Ectodermal cell (in vitro differentiated cells): Measurements from ENCODE around the gene FBXW2.

Source experiments
- H3K27ac ChIP-seq: 2 replicates; pipeline ENCODE4 v1.7.0; 2013; ENCODE audit warnings: mild to moderate bottlenecking, low read depth, low read length; ENCODE audit not compliant: insufficient read depth, poor library complexity, severe bottlenecking
- H3K27me3 ChIP-seq: 2 replicates; pipeline ENCODE4 v1.7.0; 2013; ENCODE audit warnings: mild to moderate bottlenecking, low read length; ENCODE audit not compliant: insufficient read depth, control insufficient read depth, poor library complexity, severe bottlenecking
- H3K36me3 ChIP-seq: one replicate; pipeline ENCODE4 v1.7.0; 2013; ENCODE audit warnings: low read length; ENCODE audit not compliant: control insufficient read depth, insufficient read depth
- H3K4me1 ChIP-seq: one replicate; pipeline ENCODE4 v1.7.0; 2013; ENCODE audit warnings: low read length; ENCODE audit not compliant: control insufficient read depth, insufficient read depth
- H3K4me3 ChIP-seq: 2 replicates; pipeline ENCODE4 v1.7.0; 2013; ENCODE audit warnings: low read depth, low read length, control low read depth; ENCODE audit not compliant: insufficient read depth
- H3K9me3 ChIP-seq: 2 replicates; pipeline ENCODE4 v1.7.0; 2013; ENCODE audit warnings: mild to moderate bottlenecking, low read length, moderate library complexity; ENCODE audit not compliant: control insufficient read depth
- WGBS, 2 experiments: methylation state at CpG; one replicate each; pipeline ENCODE4 v1.1.7; 2013; ENCODE audit warnings: missing lambda C conversion rate in 2 of 2; 5-methylcytosine and 5-hydroxymethylcytosine counted together

The FBXW2 gene

GRCh38 chr9:120780367-120780766, 12.8 kb downstream of the FBXW2 start:
- H3K4me1 ChIP-seq: no peaks in the 10 kb centered on the region
- H3K27ac ChIP-seq: no peak overlapping the region
- no peak overlapping the region for H3K4me3 ChIP-seq
- H3K36me3 ChIP-seq: peaks cover 23% of the 10 kb centered on the region
- no peaks in the 10 kb centered on the region for H3K27me3 ChIP-seq
- H3K9me3 ChIP-seq: no peaks in the 10 kb centered on the region
- WGBS, 2 experiments: 98 to 100% methylated on average over 3 of the region's 3 CpGs

GRCh38 chr9:120779227-120779626, 14.0 kb downstream of the FBXW2 start:
- H3K27ac ChIP-seq: no peak overlapping the region
- H3K36me3 ChIP-seq: peaks cover 30% of the 10 kb centered on the region
- no peaks in the 10 kb centered on the region for H3K9me3 ChIP-seq
- no peak overlapping the region for H3K4me3 ChIP-seq
- H3K4me1 ChIP-seq: no peaks in the 10 kb centered on the region
- H3K27me3 ChIP-seq: no peaks in the 10 kb centered on the region

DNA sequence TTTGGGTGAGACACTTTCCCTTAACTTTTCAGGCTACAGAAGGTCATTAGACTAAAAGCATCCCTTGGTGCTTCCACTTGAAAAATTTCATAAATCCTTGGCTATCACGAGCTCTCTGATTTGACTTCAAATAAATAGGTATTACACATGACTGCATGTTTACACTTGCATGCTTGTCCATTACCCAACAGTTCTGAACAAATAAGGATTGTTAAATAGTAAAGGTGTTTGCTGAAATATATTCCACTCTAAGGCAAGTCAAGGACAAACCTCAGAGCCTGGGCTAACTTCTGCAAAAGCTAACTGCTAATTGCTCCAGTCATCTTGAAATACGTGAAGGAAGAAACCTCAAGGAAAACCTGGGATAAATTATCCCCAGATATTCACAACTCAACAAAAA, 14.5 kb downstream of the FBXW2 start:
- 93 to 96% methylated on average over 2 of the region's 2 CpGs for WGBS, 2 experiments
- no peaks in the 10 kb centered on the region for H3K27me3 ChIP-seq
- H3K4me3 ChIP-seq: no peak overlapping the region
- no peaks in the 10 kb centered on the region for H3K9me3 ChIP-seq
- H3K36me3 ChIP-seq: peaks cover 30% of the 10 kb centered on the region
- no peak overlapping the region for H3K27ac ChIP-seq
- no peaks in the 10 kb centered on the region for H3K4me1 ChIP-seq

DNA sequence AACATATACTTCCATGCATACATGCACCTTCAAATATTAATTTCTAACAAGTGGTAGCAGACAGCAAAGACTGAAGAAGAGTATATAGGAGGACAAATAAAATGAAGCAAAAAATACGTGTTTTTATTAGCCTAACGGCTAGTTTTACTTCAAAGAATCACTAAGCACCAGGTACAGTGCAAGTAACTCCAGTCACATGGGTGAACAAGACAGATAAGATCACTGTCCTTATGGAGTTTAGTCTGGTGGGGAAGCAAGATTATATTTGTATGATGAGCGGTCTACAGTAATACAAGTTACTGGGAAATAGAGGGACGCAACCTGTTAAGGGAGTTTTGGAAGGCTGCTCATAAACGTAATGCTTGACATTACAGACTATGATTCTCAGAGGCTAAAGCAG, 16.0 kb downstream of the FBXW2 start:
- Histone ChIP-seq H3K9me3 (no peaks in the 10 kb centered on the region), H3K27ac (no peak overlapping the region), H3K27me3 (no peaks in the 10 kb centered on the region), H3K36me3 (peaks cover 30% of the 10 kb centered on the region), H3K4me1 (no peaks in the 10 kb centered on the region), H3K4me3 (no peak overlapping the region)
- 93 to 96% methylated on average over 5 of the region's 5 CpGs for WGBS, 2 experiments

DNA sequence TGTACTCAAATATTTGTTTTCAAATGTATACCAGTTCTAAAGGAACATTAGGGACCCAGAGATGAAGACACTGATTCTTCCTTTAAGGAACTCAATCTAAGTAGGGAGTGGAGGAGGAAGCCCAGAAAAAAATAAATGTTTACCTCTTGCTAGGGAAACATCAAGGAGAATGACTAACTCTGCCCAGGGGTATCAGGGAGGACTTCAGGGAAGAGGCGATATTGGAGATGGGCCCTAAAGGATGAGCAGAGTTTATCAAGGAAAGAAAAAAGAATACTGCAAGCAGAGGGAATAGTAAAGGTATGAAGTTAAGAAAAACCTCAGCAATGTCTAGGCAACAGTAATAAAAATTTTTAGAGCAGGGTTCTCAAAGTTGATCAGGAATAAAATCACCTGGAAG, 16.4 kb downstream of the FBXW2 start:
- 97 to 100% methylated on average over 1 of the region's 1 CpG for WGBS, 2 experiments
- H3K9me3 ChIP-seq: no peaks in the 10 kb centered on the region
- no peaks in the 10 kb centered on the region for H3K4me1 ChIP-seq
- H3K27ac ChIP-seq: no peak overlapping the region
- no peaks in the 10 kb centered on the region for H3K27me3 ChIP-seq
- peaks cover 30% of the 10 kb centered on the region for H3K36me3 ChIP-seq
- no peak overlapping the region for H3K4me3 ChIP-seq

DNA sequence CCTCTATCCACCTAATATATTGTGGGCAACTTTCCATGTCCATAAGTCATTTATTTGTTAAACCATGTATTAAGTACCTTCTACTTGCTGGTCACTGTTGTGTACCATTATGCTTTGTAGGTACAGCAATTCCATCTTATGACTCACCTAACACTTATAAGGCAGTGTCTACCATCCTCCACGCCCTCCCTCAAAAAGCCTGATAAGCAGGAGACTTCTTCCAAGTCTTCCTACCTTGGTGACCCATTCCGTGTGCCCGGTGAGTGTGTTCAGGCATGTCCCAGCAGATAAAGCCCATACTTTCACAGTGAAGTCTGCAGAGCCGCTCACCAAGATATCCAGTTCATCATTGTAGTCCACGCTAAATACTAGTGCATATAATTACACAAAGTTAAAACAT, 17.4 kb downstream of the FBXW2 start:
- Histone ChIP-seq H3K27ac (no peak overlapping the region), H3K9me3 (no peaks in the 10 kb centered on the region), H3K4me3 (no peak overlapping the region), H3K27me3 (no peaks in the 10 kb centered on the region), H3K4me1 (no peaks in the 10 kb centered on the region), H3K36me3 (peaks cover 40% of the 10 kb centered on the region)
- 97 to 99% methylated on average over 4 to 5 of the region's 5 CpGs for WGBS, 2 experiments

GRCh38 chr9:120774719-120775118, 18.5 kb downstream of the FBXW2 start:
- 95 to 97% methylated on average over 4 of the region's 4 CpGs for WGBS, 2 experiments
- Histone ChIP-seq H3K4me1 (no peaks in the 10 kb centered on the region), H3K27ac (no peak overlapping the region), H3K4me3 (no peak overlapping the region), H3K36me3 (peaks cover 50% of the 10 kb centered on the region), H3K27me3 (no peaks in the 10 kb centered on the region), H3K9me3 (no peaks in the 10 kb centered on the region)

DNA sequence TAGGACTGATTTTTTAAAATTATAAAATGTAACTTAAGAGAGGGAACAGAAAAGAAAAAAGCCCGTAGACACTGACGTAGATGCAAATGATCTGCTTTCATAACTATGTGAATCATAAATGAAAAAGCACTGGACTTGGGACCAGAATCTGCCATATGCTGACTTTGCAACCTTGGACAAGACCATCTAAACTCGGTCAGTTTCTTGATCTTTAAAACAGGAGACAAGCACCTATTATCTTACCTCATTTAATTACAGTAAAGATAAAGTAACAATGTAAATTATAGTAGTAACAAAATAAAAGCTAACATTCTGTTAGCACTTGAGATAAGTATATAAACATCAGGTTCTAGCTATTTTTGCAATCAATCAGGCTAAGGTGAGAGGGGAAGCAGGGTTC, 20.0 kb downstream of the FBXW2 start:
- Histone ChIP-seq H3K9me3 (no peaks in the 10 kb centered on the region), H3K36me3 (peaks cover 53% of the 10 kb centered on the region), H3K4me3 (no peak overlapping the region), H3K27me3 (no peaks in the 10 kb centered on the region), H3K4me1 (no peaks in the 10 kb centered on the region), H3K27ac (no peak overlapping the region)
- WGBS, 2 experiments: 97% methylated on average over 3 of the region's 3 CpGs

- Histone ChIP-seq H3K27ac (no peak overlapping the region), H3K4me1 (no peaks in the 10 kb centered on the region), H3K9me3 (no peaks in the 10 kb centered on the region), H3K27me3 (no peaks in the 10 kb centered on the region), H3K4me3 (no peak overlapping the region), H3K36me3 (peaks cover 48% of the 10 kb centered on the region)
- WGBS, 2 experiments: 95 to 100% methylated on average over 4 of the region's 4 CpGs
These were observed 22.3 kb downstream of the FBXW2 start for GRCh38 chr9:120770931-120771330.

GRCh38 chr9:120768886-120769285, 24.3 kb downstream of the FBXW2 start:
- no peak overlapping the region for H3K27ac ChIP-seq
- H3K4me1 ChIP-seq: no peaks in the 10 kb centered on the region
- H3K36me3 ChIP-seq: peaks cover 39% of the 10 kb centered on the region

GRCh38 chr9:120768247-120768646, 25.0 kb downstream of the FBXW2 start:
- WGBS, 2 experiments: 88 to 91% methylated on average over 4 of the region's 4 CpGs
- peaks cover 39% of the 10 kb centered on the region for H3K36me3 ChIP-seq

More at GRCh38 chr9:120768886-120769285, 24.3 kb downstream of the FBXW2 start:
- Histone ChIP-seq H3K9me3 (no peaks in the 10 kb centered on the region), H3K27me3 (no peaks in the 10 kb centered on the region), H3K4me3 (no peak overlapping the region)
- 92 to 93% methylated on average over 1 of the region's 1 CpG for WGBS, 2 experiments

More at GRCh38 chr9:120768247-120768646, 25.0 kb downstream of the FBXW2 start:
- Histone ChIP-seq H3K9me3 (no peaks in the 10 kb centered on the region), H3K4me3 (no peak overlapping the region), H3K4me1 (no peaks in the 10 kb centered on the region), H3K27me3 (no peaks in the 10 kb centered on the region), H3K27ac (no peak overlapping the region)
